WTC11 (cell line): ENCODE results near the gene BCL11B. TPM values are rescaled to one million over a fixed set of nuclear protein-coding genes. Genes with fewer than 3 reads are reported as not detected.

Experiments
- ATAC-seq: fragments of 200-7000 bp; cut with Tn5 transposase; 2 replicates; pipeline ENCODE4 v1.10.0; 2021; ENCODE audit warnings: mild to moderate bottlenecking, moderate library complexity
- CTCF ChIA-PET: fragments of 300-600 bp; sonication (Branson Sonifier 250); formaldehyde crosslinking; loops from one replicate; lab custom pipeline; 2021; ENCODE audit warnings: antibody characterized with exemption; lab: Charles Lee
- POLR2A ChIA-PET: fragments of 350-600 bp; sonication (Branson Sonifier 250); formaldehyde crosslinking; loops from one replicate; lab custom pipeline; 2021; ENCODE audit warnings: antibody characterized with exemption; lab: Charles Lee
- DNase-seq: peaks from one replicate; pipeline ENCODE4 v3.0.0; 2021; ENCODE audit warnings: low spot score
- H3K27ac Mint-ChIP-seq: 2 replicates; pipeline ENCODE4 v1.8.0; 2021; ENCODE audit warnings: mixed read lengths
- H3K27me3 Mint-ChIP-seq: 2 replicates; pipeline ENCODE4 v1.8.0; 2021; ENCODE audit warnings: low read depth, mild to moderate bottlenecking, moderate library complexity, mixed read lengths
- H3K36me3 Mint-ChIP-seq: 2 replicates; pipeline ENCODE4 v1.8.0; 2021; ENCODE audit warnings: mixed read lengths
- H3K4me1 Mint-ChIP-seq: 2 replicates; pipeline ENCODE4 v1.8.0; 2022; ENCODE audit warnings: mixed read lengths
- H3K4me3 Mint-ChIP-seq: 2 replicates; pipeline ENCODE4 v1.8.0; 2021; ENCODE audit warnings: mild to moderate bottlenecking, moderate library complexity, mixed read lengths
- H3K9me3 Mint-ChIP-seq: 2 replicates; pipeline ENCODE4 v1.8.0; 2021; ENCODE audit warnings: mixed read lengths
- ATF3 ChIP-seq: sonication (generic); formaldehyde crosslinking; conservative IDR thresholded peaks from 2 replicates; pipeline ENCODE4 v1.8.1; 2022; ENCODE audit warnings: mild to moderate bottlenecking, missing genetic modification reagents
- CREM ChIP-seq: sonication (generic); formaldehyde crosslinking; IDR thresholded peaks from 2 replicates; pipeline ENCODE4 v1.8.1; 2022; ENCODE audit warnings: mild to moderate bottlenecking, missing genetic modification reagents, moderate library complexity
- E2F4 ChIP-seq: sonication (generic); formaldehyde crosslinking; IDR thresholded peaks from 2 replicates; pipeline ENCODE4 v1.8.1; 2022; ENCODE audit warnings: low read depth, mild to moderate bottlenecking, moderate library complexity, missing genetic modification reagents, borderline replicate concordance
- ELF4 ChIP-seq: sonication (generic); formaldehyde crosslinking; IDR thresholded peaks from 2 replicates; pipeline ENCODE4 v1.8.1; 2022; ENCODE audit warnings: low read depth, mild to moderate bottlenecking, moderate library complexity, missing genetic modification reagents
- ETV6 ChIP-seq: sonication (generic); formaldehyde crosslinking; IDR thresholded peaks from 2 replicates; pipeline ENCODE4 v1.8.1; 2022; ENCODE audit warnings: mild to moderate bottlenecking, missing genetic modification reagents
- FOXJ3 ChIP-seq: sonication (generic); formaldehyde crosslinking; IDR thresholded peaks from 2 replicates; pipeline ENCODE4 v1.9.0; 2021; ENCODE audit warnings: missing genetic modification reagents, mild to moderate bottlenecking, borderline replicate concordance
- IRF2 ChIP-seq: sonication (generic); formaldehyde crosslinking; IDR thresholded peaks from 2 replicates; pipeline ENCODE4 v1.8.0; 2022; ENCODE audit warnings: low read depth, missing genetic modification reagents, borderline replicate concordance
- KAT7 ChIP-seq: sonication (generic); formaldehyde crosslinking; IDR thresholded peaks from 2 replicates; pipeline ENCODE4 v1.8.1; 2023; ENCODE audit warnings: missing genetic modification reagents, mild to moderate bottlenecking, borderline replicate concordance
- MXD4 ChIP-seq: fragments of 250-450 bp; sonication (Bioruptor Pico); IDR thresholded peaks from 2 replicates; pipeline ENCODE4 v1.8.0; 2021; ENCODE audit warnings: mild to moderate bottlenecking, moderate library complexity, borderline replicate concordance
- NFATC4 ChIP-seq: fragments of 250-450 bp; sonication (Bioruptor Pico); IDR thresholded peaks from 2 replicates; pipeline ENCODE4 v1.9.0; 2021; ENCODE audit warnings: mild to moderate bottlenecking
- NR2C2 ChIP-seq: sonication (generic); formaldehyde crosslinking; IDR thresholded peaks from 2 replicates; pipeline ENCODE4 v1.8.0; 2022; ENCODE audit warnings: mild to moderate bottlenecking, missing genetic modification reagents
- RORB ChIP-seq: fragments of 250-450 bp; sonication (Bioruptor Pico); IDR thresholded peaks from 2 replicates; pipeline ENCODE4 v1.9.0; 2021; ENCODE audit warnings: mild to moderate bottlenecking
- SMAD4 ChIP-seq: sonication (generic); formaldehyde crosslinking; IDR thresholded peaks from 2 replicates; pipeline ENCODE4 v1.8.0; 2022; ENCODE audit warnings: mild to moderate bottlenecking, missing genetic modification reagents
- STAT6 ChIP-seq: sonication (generic); formaldehyde crosslinking; conservative IDR thresholded peaks from 2 replicates; pipeline ENCODE4 v1.8.1; 2023; ENCODE audit warnings: mild to moderate bottlenecking, low read depth, missing genetic modification reagents, moderate library complexity
- TCF7 ChIP-seq: sonication (generic); formaldehyde crosslinking; IDR thresholded peaks from 2 replicates; pipeline ENCODE4 v1.8.0; 2022; ENCODE audit warnings: mild to moderate bottlenecking, low read depth, missing genetic modification reagents, moderate library complexity
- TEAD4 ChIP-seq: sonication (generic); formaldehyde crosslinking; IDR thresholded peaks from 2 replicates; pipeline ENCODE4 v1.8.0; 2022; ENCODE audit warnings: mild to moderate bottlenecking, missing genetic modification reagents
- USF2 ChIP-seq: sonication (generic); formaldehyde crosslinking; IDR thresholded peaks from 2 replicates; pipeline ENCODE4 v1.8.1; 2023; ENCODE audit warnings: mild to moderate bottlenecking, missing genetic modification reagents, moderate library complexity
- ZMAT4 ChIP-seq: fragments of 250-450 bp; sonication (Bioruptor Pico); IDR thresholded peaks from 2 replicates; pipeline ENCODE4 v1.9.0; 2021; ENCODE audit warnings: mild to moderate bottlenecking
- ZNF138 ChIP-seq: sonication (generic); formaldehyde crosslinking; conservative IDR thresholded peaks from 2 replicates; pipeline ENCODE4 v1.8.1; 2022; ENCODE audit warnings: mild to moderate bottlenecking, moderate library complexity, missing genetic modification reagents
- ZNF423 ChIP-seq: fragments of 250-450 bp; sonication (Bioruptor Pico); IDR thresholded peaks from 2 replicates; pipeline ENCODE4 v2.1.2; 2022; ENCODE audit warnings: mild to moderate bottlenecking, moderate library complexity
- total RNA-seq: library from RNA; stranded (reverse); gene quantifications from 3 replicates; pipeline ENCODE4 v1.2.3, GENCODE V29; 2021

BCL11B gene
- total RNA-seq, 1 experiment from 2014 or later: 9.1 TPM

GRCh38 chr14:99317231-99318090 is 45.5 kb upstream of the BCL11B start (continued):
- TF ChIP-seq USF2 (CRISPR knock-in tag) (no peak), ELF4 (CRISPR knock-in tag) (no peak), IRF2 (CRISPR knock-in tag) (no peak), FOXJ3 (CRISPR knock-in tag) (no peak)

- no peak for TF ChIP-seq ZMAT4 (CRISPR knock-in tag)
- peak; percentile 11; the same call in 1 of the 2 replicates for TF ChIP-seq ZNF423 (CRISPR knock-in tag)
- TF ChIP-seq RORB (CRISPR knock-in tag): no peak
- no peak for TF ChIP-seq ELF4 (CRISPR knock-in tag)
- DNase-seq: no peak
- Mint-ChIP-seq H3K27ac (no peak overlapping the region), H3K9me3 (no peaks in the 10 kb centered on the region), H3K36me3 (no peaks in the 10 kb centered on the region), H3K4me3 (no peak overlapping the region), H3K4me1 (peaks cover 28% of the 10 kb centered on the region), H3K27me3 (no peaks in the 10 kb centered on the region)
- no peak for ATAC-seq
- CTCF ChIA-PET: no interaction called here
- POLR2A ChIA-PET: no interaction called here
Measured at GRCh38 chr14:99316281-99317163, 44.5 kb upstream of the BCL11B start.

- no peak for DNase-seq
- TF ChIP-seq STAT6 (CRISPR knock-in tag) (no peak), NFATC4 (no peak), FOXJ3 (CRISPR knock-in tag) (no peak), KAT7 (no peak), ATF3 (CRISPR knock-in tag) (no peak), TEAD4 (CRISPR knock-in tag) (no peak), ETV6 (no peak), TCF7 (CRISPR knock-in tag) (no peak), ZNF138 (no peak), NR2C2 (CRISPR knock-in tag) (no peak), CREM (CRISPR knock-in tag) (no peak), E2F4 (CRISPR knock-in tag) (no peak), SMAD4 (CRISPR knock-in tag) (no peak), MXD4 (CRISPR knock-in tag) (no peak)
- ChIA-PET POLR2A (no interaction called here), CTCF (interaction anchor here (0.9 to 1.5 kb wide), 5 partner anchors 19 to 101 kb away, joined by 3 to 6 read pairs (median 5); no protein-coding TSS in a partner anchor)
- Mint-ChIP-seq H3K27me3 (no peaks in the 10 kb centered on the region), H3K4me3 (no peak overlapping the region), H3K9me3 (peaks cover 12% of the 10 kb centered on the region), H3K27ac (no peak overlapping the region), H3K36me3 (peaks cover 10% of the 10 kb centered on the region), H3K4me1 (peaks cover 28% of the 10 kb centered on the region)
- ATAC-seq: no peak
Measured at GRCh38 chr14:99315197-99315596, 43.2 kb upstream of the BCL11B start.
